Endodermal cell (in vitro differentiated cells): Measurements from ENCODE around the gene ARHGAP44. TPM values are rescaled to one million over a fixed set of nuclear protein-coding genes. Genes with fewer than 3 reads are reported as not detected.
"Not testable (repeated sequence)": the region's sequence is repeated elsewhere in the genome, so short reads cannot be mapped to it uniquely, and the experiment has no call there.

Experiments used
- DNase-seq: peaks from one replicate; pipeline ENCODE4 v3.0.0-alpha.2; 2017
- H3K27ac ChIP-seq: 2 replicates; pipeline ENCODE4 v1.5.1; 2013; ENCODE audit warnings: mild to moderate bottlenecking, low read depth, low read length, moderate library complexity
- H3K27me3 ChIP-seq: 2 replicates; pipeline ENCODE4 v1.6.1; 2013; ENCODE audit warnings: mild to moderate bottlenecking, low read length, moderate library complexity; ENCODE audit not compliant: insufficient read depth, control insufficient read depth, poor library complexity, severe bottlenecking
- H3K36me3 ChIP-seq: 2 replicates; pipeline ENCODE4 v1.7.0; 2013; ENCODE audit warnings: mild to moderate bottlenecking, low read length, moderate library complexity; ENCODE audit not compliant: control insufficient read depth, insufficient read depth
- H3K4me1 ChIP-seq: one replicate; pipeline ENCODE4 v1.7.0; 2013; ENCODE audit warnings: low read length; ENCODE audit not compliant: control insufficient read depth, insufficient read depth
- H3K4me3 ChIP-seq: 2 replicates; pipeline ENCODE4 v1.5.1; 2013; ENCODE audit warnings: mild to moderate bottlenecking, low read length, moderate library complexity
- H3K9ac ChIP-seq: 2 replicates; pipeline ENCODE4 v1.6.1; 2013; ENCODE audit warnings: mild to moderate bottlenecking, low read length, moderate library complexity; ENCODE audit not compliant: poor library complexity, severe bottlenecking; ENCODE audit errors: extremely low read depth
- H3K9me3 ChIP-seq: 2 replicates; pipeline ENCODE4 v1.6.1; 2013; ENCODE audit warnings: mild to moderate bottlenecking, low read length, moderate library complexity; ENCODE audit not compliant: control insufficient read depth
- H3K27ac Mint-ChIP-seq: 2 replicates; pipeline ENCODE4 v1.8.0; 2020; ENCODE audit warnings: mixed read lengths
- H3K27me3 Mint-ChIP-seq: 2 replicates; pipeline ENCODE4 v1.8.0; 2021; ENCODE audit warnings: mild to moderate bottlenecking, mixed read lengths; ENCODE audit not compliant: insufficient read depth
- H3K36me3 Mint-ChIP-seq: 2 replicates; pipeline ENCODE4 v1.8.0; 2020; ENCODE audit warnings: low read depth, mixed read lengths
- H3K4me1 Mint-ChIP-seq: 2 replicates; pipeline ENCODE4 v1.8.0; 2020; ENCODE audit warnings: mixed read lengths
- H3K4me3 Mint-ChIP-seq: 2 replicates; pipeline ENCODE4 v1.8.0; 2020; ENCODE audit warnings: mild to moderate bottlenecking, moderate library complexity, mixed read lengths
- H3K9me3 Mint-ChIP-seq: 2 replicates; pipeline ENCODE4 v1.8.0; 2020; ENCODE audit warnings: mild to moderate bottlenecking, mixed read lengths
- WGBS, 2 experiments: methylation state at CpG; one replicate each; pipeline versions ENCODE4 v1.1.5 to v1.1.7; 2013; ENCODE audit warnings: missing lambda C conversion rate in 2 of 2, mixed read lengths in 1 of 2; ENCODE audit not compliant: insufficient coverage in 1 of 2, insufficient read length in 1 of 2; 5-methylcytosine and 5-hydroxymethylcytosine counted together
- total RNA-seq, 2 donors: library from RNA; stranded (reverse); fragmentation: NEBNext Ultra II Directional in 1 of 2; extraction: Animal tissue kit (Norgen Biotek cat#: 25700) in 1 of 2; gene quantifications; 2 replicates in 1 of 2; 3 replicates in 1 of 2; pipeline ENCODE4 v1.2.1, GENCODE V29; 2021
- TF ChIP-seq, protein P1 (sequence below): fragments of 200-600 bp; sonication (generic); conservative IDR thresholded peaks from 2 replicates; pipeline ENCODE4 v1.5.0; 2021; ENCODE audit warnings: antibody characterized with exemption, mild to moderate bottlenecking

The ARHGAP44 gene
- total RNA-seq, 2 donors from 2014 or later, result 14.2 to 21.9 TPM

DNA sequence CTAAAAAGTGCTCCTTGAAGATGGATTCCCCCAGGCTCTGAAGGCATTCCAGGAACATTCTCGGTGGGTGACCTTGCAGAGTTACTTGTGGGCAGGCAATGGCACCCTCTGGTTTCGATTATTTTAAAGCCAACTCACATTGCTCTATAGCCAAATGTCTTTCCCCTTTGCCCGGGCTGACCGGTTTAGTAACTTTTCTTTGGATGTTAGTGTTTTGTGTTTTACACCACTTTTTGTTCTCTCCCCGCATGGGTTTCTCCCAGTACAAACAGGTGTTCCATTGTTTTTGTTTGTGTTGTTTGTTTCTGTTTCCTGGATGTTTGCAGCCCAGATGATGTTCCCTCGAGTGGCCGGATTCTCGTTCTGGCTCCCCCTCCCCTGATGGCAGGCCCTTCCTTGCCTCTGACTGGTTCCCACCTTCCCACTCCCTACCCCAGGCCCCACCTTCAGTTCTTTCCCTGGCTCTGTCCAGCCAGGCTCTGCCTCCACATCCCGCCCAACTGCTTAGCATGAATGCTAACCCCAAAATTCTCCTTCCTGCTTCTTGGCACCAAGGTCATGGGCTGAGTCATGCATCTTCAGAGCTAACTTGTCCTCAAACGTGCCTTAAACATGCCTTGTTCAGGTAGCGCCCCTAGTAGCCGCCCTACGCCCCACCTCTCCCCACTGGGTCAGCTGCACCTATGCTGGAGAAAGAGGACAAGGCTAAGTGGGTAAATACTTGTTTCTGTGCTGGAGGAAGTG lies 187.9 kb downstream of the ARHGAP44 start:
- DNase-seq, result peak; percentile 81

DNA sequence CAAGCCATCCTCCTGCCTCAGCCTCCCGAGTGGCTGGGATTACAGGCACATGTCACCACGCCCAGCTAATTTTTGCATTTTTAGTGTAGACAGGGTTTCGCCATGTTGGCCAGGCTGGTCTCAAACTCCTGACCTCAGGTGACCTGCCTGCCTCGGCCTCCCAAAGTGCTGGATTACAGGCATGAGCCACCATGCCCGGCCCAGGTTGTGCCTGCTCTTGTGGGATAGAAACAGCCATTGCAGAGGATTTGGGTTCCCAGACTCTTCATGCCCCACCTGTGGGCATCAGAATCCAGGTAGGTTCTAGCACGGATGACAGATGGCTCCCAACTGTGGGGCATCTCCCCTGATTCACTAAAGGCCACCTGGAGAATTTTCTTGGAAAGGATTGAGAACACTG lies 189.5 kb downstream of the ARHGAP44 start:
- H3K4me1 Mint-ChIP-seq, H3K9me3 ChIP-seq, H3K27ac ChIP-seq, H3K27me3 ChIP-seq, H3K4me3 Mint-ChIP-seq, H3K4me1 ChIP-seq, H3K36me3 ChIP-seq, H3K4me3 ChIP-seq, H3K27ac Mint-ChIP-seq, H3K9ac ChIP-seq, H3K9me3 Mint-ChIP-seq, H3K36me3 Mint-ChIP-seq, H3K27me3 Mint-ChIP-seq, DNase-seq: not testable (repeated sequence)
- 93 to 100% methylated on average over 1 to 6 of the region's 6 CpGs for WGBS, 2 experiments

More for the DNA sequence above, 187.9 kb downstream of the ARHGAP44 start:
- WGBS, 2 experiments, result 55 to 78% methylated on average over 4 to 13 of the region's 13 CpGs
- Mint-ChIP-seq H3K4me3 (no peak overlapping the region), H3K27me3 (peaks cover 5% of the 10 kb centered on the region), H3K27ac (no peak overlapping the region), H3K4me1 (peaks cover 13% of the 10 kb centered on the region), H3K36me3 (no peaks in the 10 kb centered on the region), H3K9me3 (no peaks in the 10 kb centered on the region)
- Histone ChIP-seq H3K9me3 (no peaks in the 10 kb centered on the region), H3K4me3 (no peak overlapping the region), H3K9ac (no peak overlapping the region), H3K36me3 (no peaks in the 10 kb centered on the region), H3K27ac (no peak overlapping the region), H3K27me3 (peaks cover 7% of the 10 kb centered on the region), H3K4me1 (peaks cover 3% of the 10 kb centered on the region)
- TF ChIP-seq, protein P1, sequence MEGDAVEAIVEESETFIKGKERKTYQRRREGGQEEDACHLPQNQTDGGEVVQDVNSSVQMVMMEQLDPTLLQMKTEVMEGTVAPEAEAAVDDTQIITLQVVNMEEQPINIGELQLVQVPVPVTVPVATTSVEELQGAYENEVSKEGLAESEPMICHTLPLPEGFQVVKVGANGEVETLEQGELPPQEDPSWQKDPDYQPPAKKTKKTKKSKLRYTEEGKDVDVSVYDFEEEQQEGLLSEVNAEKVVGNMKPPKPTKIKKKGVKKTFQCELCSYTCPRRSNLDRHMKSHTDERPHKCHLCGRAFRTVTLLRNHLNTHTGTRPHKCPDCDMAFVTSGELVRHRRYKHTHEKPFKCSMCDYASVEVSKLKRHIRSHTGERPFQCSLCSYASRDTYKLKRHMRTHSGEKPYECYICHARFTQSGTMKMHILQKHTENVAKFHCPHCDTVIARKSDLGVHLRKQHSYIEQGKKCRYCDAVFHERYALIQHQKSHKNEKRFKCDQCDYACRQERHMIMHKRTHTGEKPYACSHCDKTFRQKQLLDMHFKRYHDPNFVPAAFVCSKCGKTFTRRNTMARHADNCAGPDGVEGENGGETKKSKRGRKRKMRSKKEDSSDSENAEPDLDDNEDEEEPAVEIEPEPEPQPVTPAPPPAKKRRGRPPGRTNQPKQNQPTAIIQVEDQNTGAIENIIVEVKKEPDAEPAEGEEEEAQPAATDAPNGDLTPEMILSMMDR, result no peak

DNA sequence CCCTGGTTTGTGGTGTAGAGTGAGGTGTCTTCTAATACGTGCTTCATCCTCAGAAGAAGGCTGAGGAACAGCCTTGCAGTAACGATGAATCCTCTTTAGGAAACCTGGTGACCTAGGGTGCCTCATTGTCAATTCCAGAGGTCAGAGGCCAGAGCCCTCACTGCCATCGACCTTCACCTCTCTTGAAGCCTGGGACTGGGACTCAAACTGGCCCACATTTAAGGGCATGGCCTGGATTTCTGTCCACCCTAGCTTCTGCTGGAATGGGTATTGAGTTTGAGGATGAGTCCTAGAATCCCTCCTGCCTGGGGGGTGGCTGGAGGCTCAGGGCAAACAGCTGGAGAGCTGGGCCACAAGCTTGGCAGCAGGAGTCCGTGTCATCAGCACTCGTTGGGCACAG lies 189.9 kb downstream of the ARHGAP44 start:
- Mint-ChIP-seq H3K9me3 (no peaks in the 10 kb centered on the region), H3K36me3 (peaks cover 5% of the 10 kb centered on the region), H3K4me3 (no peak overlapping the region), H3K27ac (no peak overlapping the region), H3K27me3 (peaks cover 2% of the 10 kb centered on the region), H3K4me1 (peaks cover 8% of the 10 kb centered on the region)
- H3K4me1 ChIP-seq, result no peaks in the 10 kb centered on the region
- no peaks in the 10 kb centered on the region for H3K36me3 ChIP-seq
- H3K4me3 ChIP-seq, result no peak overlapping the region
- WGBS, 2 experiments, result 92% methylated on average over 5 of the region's 5 CpGs
- DNase-seq, result no peak
- no peaks in the 10 kb centered on the region for H3K9me3 ChIP-seq
- H3K27me3 ChIP-seq, result no peaks in the 10 kb centered on the region
- TF ChIP-seq, protein P1, result no peak
- no peak overlapping the region for H3K9ac ChIP-seq
- no peak overlapping the region for H3K27ac ChIP-seq
